GM23248 (cell line): ENCODE data around the gene MLYCD.

ENCODE experiments used
- EZH2 ChIP-seq: fragments of 200-600 bp; sonication (generic); IDR thresholded peaks from 2 replicates; pipeline ENCODE4 v1.6.1; 2018; ENCODE audit warnings: antibody characterized with exemption, mild to moderate bottlenecking; ENCODE audit not compliant: insufficient read depth, poor library complexity, severe bottlenecking
- EZH2phosphoT487 ChIP-seq: fragments of 200-600 bp; sonication (generic); IDR thresholded peaks from 2 replicates; pipeline ENCODE4 v1.6.1; 2018; ENCODE audit warnings: antibody characterized with exemption, moderate library complexity, mild to moderate bottlenecking, low read depth; ENCODE audit not compliant: insufficient read depth

DNA sequence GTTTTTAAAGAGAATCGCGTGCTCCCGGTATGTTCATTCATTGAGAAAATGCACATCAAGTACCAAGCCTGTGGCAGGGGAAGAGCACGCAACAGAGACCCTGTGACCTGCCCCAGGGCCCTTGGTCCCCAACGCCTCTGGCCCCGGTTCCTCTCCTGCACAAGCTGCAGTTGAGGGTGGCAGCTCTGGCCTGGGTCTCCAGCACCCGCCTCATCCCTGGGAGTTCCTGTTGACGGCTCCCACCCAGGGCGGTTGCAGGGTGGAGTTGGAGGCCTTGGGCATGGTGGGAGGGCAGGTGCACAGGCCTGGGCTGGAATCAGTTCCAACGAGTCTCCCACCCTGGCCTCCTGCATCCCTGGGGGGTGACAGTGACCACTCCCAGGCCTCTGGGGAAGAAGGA lies 74.2 kb downstream of the MLYCD start:
- TF ChIP-seq EZH2phosphoT487 (no peak), EZH2 (no peak)
